GM19099 (cell line): ENCODE data around the gene OR13A1.

Experiments used
- POLR2A ChIP-seq: IDR thresholded peaks from 3 replicates; pipeline ENCODE4 v1.6.1; 2011; ENCODE audit warnings: low read depth; ENCODE audit not compliant: insufficient read length; ENCODE audit errors: extremely low read depth

The OR13A1 gene, protein sequence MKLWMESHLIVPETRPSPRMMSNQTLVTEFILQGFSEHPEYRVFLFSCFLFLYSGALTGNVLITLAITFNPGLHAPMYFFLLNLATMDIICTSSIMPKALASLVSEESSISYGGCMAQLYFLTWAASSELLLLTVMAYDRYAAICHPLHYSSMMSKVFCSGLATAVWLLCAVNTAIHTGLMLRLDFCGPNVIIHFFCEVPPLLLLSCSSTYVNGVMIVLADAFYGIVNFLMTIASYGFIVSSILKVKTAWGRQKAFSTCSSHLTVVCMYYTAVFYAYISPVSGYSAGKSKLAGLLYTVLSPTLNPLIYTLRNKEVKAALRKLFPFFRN

DNA sequence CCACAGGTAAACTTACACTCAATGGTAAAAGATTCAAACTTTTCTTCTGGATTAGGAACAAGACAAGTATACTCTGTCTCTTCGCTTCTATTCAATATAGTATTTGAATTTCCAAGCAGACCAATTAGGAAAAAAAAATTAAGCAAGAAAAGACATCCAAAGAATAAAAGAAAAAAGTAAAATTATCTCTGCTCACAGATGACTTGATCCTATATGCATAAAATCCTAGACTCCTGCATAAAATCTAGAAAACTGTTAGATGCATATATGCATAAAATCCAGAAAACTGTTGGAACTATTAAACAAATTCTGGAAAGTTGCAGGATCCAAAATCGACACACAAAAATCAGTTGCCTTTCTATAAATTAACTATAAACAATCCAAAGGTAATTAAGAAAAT lies at the start of gene OR13A1:
Gene OR13A1, minus strand, starts transcription at position 101 of the 400 bp plus-strand sequence. CDS start 11,186 bp downstream, outside the sequence.
- TF ChIP-seq POLR2A = no peak

DNA sequence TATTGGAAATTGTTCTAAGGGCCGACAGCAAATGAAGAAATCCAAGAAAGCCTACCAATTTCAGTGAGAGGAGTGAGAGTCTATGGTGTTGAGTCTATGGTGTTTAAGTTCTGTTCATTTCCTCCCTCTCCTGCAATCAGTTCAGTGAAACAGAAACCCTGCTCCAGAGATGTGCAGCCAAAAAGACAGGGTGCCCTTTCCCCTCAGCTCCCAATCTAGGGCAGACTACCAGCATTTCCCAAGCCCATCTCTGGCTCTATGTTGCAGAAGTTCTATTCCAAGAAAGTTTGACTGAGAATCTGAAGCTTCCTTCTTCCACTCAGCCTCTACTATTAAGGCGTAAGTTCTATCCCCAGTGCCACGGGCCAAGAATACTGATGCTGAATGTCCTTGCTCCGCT lies 40.1 kb upstream of the OR13A1 start:
- no peak for TF ChIP-seq POLR2A

DNA sequence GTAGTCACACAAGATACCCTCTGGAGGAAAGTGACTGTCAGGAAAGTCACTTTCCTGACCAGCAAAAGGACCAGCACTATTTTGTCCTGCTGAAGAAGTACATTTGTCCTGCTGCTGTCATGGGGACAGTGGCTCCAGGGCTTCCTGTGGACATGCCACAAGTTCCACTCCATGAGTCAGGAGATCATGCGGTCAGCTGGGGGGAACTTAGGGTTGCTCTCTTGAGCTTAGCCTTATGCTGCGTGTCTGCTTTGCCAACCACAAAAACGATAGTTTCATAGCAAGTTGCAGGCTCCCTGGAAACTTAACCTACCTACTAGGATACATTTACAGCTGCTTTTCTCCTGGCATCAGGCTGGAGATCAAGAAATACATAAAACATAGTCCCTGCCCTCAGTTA lies 38.9 kb upstream of the OR13A1 start:
- TF ChIP-seq POLR2A = no peak

DNA sequence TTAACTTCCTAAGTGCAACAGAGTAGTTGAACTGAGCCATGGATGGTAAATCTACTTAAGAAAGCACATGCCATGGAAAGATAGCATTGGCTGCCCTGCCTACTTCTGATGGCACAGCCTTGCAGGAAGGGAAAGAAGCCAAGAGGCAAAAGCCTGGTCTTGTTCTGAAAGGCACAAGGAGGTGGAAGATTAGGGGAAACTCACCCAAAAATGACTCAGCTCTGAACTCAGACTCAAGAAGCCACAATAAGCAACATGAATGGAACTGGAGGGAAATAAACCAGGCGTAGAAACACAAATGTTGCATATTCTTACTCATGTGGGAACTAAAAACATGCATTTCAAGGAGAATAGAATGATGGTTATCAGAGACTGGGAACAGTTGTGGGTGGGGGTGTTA lies 37.8 kb upstream of the OR13A1 start:
- TF ChIP-seq POLR2A = no peak

DNA sequence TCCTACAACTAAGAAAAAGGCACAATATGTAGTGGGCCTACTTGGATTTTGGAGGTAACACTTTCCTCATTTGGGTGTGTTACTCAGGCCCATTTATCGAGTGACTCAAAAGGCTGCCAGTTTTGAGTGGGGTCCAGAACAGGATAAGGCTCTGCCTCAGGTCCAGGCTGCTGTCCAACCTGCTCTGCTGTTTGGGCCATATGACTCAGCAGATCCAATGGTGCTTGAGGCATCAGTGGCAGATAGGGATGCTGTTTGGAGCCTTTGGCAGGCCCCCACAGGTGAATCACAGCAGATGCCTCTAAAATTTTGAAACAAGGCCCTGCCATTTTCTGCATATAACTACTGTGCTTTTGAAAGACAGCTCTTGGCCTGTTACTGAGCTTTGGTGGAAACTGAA lies 24.5 kb upstream of the OR13A1 start:
- no peak for TF ChIP-seq POLR2A

DNA sequence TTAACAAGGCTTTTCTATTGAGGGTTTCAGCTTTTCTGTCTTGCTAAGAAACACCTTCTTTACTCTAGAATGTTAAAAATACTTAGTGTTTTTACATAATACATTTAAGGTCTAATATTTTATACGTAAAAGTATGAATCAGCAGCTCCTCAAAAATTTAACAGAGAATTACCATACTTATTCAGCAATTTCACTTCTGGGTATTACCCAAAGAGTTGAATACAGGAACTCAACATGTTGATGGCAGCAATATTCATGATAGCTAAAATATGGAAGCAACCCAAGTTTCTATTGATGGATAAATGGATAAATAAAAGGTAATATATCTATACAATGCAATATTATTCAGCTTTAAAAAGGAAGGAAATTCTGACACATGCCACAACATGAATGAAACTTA lies 9.7 kb upstream of the OR13A1 start:
- TF ChIP-seq POLR2A = no peak

DNA sequence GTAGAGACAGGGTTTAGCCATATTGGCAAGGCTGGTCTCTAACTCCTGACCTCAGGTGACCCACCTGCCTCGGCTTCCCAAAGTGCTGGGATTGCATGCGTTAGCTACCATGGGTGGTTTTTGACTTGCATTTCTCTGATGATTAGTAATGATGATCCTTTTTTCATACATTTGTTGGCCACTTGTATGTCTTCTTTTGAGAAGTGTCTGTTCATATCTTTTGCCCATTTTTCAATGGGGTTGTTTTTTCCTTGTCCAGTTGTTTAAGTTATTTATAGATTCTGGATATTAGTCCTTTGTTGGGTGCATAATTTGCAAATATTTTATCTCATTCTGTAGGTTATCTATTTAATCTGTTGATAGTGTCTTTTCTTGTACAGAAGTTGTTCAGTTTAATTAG lies 4.3 kb upstream of the OR13A1 start:
- no peak for TF ChIP-seq POLR2A

DNA sequence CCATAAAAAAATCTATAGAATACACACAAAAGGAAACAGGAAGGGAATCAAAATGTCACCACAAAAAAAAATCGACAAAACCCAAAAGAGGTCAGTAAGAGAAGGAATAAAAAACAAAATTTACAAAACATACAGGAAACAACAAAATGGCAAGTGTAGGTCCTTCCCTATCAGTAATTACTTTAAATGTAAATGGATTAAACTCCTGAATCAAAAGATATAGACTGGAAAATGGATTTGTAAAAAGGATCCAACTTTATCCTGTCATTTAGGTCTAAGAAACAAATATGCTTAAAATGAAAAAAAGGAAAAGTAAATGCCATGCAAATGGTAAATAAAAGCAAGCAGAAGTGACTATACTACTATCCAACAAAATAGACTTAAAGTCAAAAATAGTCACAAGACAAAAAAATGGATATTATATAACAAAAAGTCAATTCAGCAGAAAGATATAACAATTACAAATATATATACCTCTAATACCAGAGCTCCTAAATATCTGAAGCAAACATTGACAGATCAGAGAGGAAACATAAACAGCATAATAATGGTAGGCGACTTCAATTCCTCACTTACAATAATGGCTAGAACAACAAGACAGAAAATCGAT lies 2.0 kb downstream of the OR13A1 start:
- TF ChIP-seq POLR2A = no peak

DNA sequence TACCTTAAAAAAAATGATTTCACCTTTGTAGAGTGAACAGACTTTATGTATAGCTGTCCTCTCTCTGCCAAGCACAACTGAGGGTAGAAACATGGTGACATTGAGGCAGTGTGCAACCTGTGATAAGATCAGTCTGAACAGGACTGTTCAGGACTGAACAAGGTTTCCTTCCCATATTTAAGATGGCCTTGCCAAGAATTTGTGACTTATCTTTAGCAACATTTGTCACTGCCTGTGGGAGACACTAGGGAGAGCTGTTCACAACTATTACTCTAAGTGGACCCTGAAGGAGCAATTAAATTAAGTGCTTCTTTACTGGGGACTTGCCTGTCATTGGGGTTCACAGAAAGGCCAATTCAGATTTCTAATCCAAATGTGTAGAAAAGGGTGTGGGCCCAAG lies 6.7 kb downstream of the OR13A1 start:
- no peak for TF ChIP-seq POLR2A

DNA sequence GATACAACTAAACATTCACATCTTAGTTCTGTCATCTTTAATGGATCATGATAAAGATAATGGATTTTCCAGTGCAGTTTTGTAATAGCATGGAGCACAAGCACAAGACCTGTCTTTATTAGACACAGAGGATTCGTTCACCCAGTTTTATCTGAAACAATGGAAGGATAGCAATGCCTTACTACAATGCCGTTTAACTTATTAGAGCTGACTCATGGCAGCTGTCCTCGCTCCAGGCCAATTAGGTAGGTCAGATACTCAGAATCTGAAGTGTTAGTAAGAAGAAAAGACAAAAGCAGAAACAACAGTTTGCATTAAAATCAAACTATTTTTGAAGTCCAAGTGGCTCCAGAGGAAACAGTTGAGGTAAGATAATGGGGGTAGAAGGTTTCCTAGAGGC lies 12.8 kb downstream of the OR13A1 start:
- TF ChIP-seq POLR2A = no peak

DNA sequence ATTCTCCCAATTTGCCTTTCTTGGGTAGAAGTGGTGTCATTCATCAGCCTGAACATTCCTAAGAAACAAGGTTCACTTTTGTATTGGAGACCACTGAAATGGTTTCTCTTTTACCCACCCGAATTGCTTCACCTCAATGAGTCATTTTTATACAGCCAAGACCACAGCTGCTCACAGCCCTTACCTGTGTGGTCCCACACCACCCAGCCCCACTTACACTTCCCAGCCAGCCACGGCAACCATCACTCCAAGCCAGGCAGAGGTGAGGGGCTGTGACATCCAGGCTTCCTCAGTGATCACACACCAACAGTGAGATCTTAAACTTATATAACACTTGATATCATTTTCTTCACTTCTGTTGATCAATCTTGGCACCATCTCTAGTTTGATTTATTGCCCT lies 20.7 kb downstream of the OR13A1 start:
- TF ChIP-seq POLR2A = no peak

DNA sequence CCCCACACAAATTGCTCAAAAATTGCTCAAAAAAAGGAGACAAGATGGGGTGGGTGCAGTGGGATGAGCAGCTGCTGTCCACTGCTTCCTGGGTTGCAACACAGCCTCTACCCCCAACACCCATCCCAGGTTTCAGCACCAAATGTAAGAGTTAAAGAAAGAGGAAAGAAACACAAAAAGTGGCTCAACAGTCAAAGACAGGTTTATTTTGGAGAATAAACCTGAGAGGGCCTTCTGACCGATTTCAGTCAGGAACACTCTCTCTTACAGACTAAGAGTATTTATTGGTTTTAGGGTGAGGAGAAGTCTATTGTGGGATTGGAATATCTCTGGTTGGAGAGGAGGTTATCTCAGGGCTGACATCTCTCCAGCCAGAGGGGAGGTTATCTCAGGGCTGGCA lies 28.4 kb downstream of the OR13A1 start:
- TF ChIP-seq POLR2A = no peak

DNA sequence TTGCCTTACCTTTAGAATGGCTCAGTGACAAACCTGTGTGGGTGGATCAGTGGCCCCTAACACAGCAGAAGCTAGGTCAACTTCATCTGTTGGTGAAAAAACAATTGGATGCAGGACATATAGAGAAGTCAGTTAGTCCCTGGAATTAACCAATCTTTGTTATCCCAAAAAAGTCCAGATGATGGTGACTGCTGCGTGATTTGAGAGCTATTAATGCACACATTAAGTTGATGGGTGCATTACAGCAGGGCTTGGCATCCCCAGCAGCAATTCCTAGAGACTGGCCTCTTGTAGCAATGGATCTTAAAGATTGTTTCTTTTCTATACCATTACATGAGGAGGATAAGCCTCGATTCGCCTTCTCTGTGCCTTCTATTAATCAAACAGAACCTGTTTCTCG lies 33.3 kb downstream of the OR13A1 start:
- TF ChIP-seq POLR2A = no peak

DNA sequence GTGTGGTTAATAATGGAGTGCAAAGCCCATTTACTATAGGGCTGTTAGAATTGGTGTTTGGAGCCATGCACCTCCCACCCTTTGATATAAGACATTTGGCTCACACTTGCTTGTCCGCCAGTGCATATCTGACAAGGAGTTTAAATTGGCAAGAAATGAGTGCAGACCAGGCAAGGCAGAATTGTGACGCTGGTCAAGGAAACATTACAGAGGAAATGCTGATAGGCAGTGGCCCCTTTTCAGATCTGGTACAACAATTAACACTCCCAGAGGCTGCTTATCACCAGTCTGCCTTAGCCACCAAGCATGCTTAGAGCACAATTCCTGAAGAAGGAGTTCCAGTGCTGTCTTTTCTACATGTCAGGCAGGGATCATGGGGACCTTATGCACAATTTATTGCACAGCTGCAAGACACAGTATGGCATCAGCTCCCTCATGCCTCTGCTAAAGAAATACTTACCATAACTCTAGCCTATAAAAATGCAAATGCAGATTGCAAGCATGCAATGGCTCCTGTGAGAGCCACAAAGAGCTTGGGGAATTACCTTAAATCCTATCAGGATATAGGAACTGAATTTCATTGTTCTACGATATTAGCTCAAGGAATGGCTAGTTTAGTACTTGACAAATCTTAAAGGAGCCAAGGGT lies 35.2 kb downstream of the OR13A1 start:
- TF ChIP-seq POLR2A = no peak

DNA sequence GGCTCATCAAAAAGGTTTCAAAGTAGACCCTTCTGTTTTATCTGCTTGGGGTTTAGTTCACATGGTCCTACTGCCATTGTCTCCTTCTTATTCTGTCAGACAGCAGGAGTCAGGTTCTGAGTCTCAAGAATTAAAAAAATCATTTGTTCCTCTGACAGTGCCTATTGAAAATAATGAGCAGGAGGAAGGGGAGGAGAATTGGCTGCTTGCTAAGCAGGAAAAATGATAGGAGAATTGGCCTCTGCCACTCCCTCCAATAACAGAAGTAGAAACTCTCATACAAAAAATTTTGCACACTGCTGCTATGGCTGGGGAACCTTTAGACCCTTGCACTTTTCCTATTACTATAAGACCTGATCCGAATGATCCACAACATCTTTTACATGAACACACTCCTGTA lies 35.7 kb downstream of the OR13A1 start:
- no peak for TF ChIP-seq POLR2A

DNA sequence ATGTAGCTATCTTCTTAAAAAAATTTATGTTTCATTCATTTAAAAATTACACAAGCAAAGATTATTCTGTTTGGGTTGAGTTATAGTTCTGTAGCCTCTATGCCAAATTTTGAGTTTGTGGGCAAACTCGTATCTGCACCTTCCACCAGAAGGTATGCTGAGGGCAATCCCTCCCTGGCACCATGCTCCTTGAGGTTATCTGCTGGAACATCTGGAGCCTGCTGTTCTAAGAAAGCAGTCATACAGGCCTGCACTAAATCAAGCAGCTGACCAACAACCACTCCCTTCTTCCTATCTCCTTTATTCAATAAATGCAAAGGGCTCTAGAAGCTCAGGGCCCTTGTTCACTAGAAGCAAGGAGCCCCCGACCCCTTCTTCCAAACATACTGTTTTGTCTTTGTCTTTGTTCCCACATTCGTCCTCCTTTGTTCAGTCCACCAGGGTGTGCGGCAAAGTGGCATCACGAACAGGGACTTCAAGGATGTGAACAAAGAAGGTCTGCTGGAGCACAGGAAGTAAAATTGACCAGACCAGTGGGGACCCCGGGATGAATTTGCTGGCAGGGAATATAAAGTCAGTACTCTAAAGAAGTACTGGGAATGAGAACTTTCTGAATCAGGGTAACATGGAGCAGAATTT lies 36.4 kb downstream of the OR13A1 start:
- TF ChIP-seq POLR2A = no peak
